HG03521 (cell line): ENCODE results near the gene ATXN1.

Experiments
- ATAC-seq: cut with Tn5 transposase; IDR thresholded peaks from one replicate; pipeline ENCODE4 v1.9.1; 2021; ENCODE audit warnings: mild to moderate bottlenecking, moderate library complexity; ENCODE audit not compliant: unreplicated experiment

Gene ATXN1

GRCh38 chr6:16591396-16592222, 169.7 kb downstream of the ATXN1 start:
- peak; percentile 78 for ATAC-seq

DNA sequence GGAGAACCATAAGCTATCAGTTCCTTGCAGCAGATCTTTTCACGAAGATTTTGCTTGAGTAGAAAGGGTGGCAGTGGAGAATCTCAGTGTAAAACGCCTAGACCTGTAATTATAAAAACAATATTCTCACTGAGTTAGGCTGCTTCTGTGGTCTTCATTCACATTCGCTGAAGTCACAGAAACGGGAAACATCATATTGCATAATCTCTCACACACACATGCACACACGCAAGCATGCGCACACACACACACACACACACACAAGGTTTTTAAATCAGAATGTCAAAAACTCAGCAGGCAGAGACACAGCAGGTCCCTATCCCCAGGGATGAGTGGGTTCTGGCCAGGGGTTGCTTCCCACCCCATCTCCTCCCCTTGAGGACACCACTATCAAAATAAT, 175.5 kb downstream of the ATXN1 start:
- ATAC-seq, result no peak

DNA sequence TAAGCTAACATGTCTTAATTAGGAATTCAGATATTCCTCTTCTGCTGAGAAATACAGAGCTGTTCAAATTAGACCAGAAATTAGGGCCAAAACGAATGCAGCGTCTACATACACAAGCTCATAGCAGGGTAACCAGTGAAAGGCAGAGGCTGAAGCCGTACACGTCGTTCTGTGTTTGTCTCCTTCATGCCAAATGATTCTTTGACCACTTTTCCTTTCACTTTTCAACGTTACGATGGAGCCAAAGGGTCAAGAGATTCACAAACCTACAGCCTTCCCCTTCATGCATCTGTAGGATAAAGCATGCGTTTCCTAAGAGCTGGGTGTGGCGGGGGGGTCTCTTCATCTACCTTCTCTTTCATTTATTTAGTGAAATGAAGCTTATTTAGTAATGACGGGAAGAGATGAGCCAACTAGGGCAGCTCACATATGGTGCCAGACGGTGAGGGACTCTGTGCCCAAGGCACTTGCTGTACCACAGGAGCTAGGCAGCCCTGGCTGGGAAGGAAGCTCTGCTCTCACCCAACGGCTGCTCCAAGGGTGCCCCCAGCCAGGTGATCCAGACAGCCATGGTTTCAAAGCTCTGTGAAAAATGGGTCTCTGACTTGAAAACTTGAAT, 178.0 kb downstream of the ATXN1 start:
- ATAC-seq, result no peak

GRCh38 chr6:16582446-16583143, 178.7 kb downstream of the ATXN1 start:
- no peak for ATAC-seq

- no peak for ATAC-seq
Observed at GRCh38 chr6:16578695-16579285, 182.5 kb downstream of the ATXN1 start.

GRCh38 chr6:16576451-16577368, 184.6 kb downstream of the ATXN1 start:
- ATAC-seq, result peak; percentile 88

DNA sequence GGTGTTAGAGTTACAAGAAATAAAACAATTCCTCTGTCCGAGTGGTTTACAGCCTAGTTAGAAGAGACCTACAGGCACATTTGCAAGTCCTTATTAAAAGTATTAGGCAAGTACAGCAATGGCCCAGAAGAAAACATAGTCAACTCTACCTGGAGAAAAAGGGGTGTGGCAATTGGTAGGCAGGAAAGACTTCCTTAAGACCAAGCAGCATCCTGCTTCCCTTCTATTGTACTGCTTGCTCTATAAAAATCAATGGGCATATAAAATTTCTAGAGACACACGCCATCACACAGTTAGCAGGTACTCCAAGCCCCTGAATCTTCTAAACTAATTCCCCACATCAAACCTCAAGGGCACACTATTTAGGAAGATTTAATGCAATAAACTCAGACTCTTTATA, 185.6 kb downstream of the ATXN1 start:
- ATAC-seq, result no peak

GRCh38 chr6:16572943-16573342, 188.3 kb downstream of the ATXN1 start:
- ATAC-seq, result no peak

- ATAC-seq, result no peak
Observed at GRCh38 chr6:16572317-16572716, 188.9 kb downstream of the ATXN1 start.

DNA sequence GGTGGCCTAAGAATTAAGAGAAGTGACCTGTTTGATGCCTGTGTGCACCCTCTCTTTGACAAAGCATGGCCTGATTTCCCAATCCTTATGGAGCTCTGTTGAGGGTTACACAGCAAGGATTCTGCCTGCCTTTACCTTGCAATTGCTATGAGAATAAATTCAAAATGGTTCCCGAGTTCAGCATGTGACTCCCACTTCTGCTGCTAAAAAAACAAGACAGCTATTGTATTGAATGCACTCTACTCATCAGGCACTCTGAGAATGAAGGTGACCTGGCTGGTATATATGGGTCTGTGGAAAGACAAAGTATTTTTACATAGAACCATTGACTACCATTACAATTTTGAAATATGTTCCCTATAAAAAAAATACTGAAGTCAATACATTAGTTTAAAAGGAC, 190.3 kb downstream of the ATXN1 start:
- no peak for ATAC-seq

DNA sequence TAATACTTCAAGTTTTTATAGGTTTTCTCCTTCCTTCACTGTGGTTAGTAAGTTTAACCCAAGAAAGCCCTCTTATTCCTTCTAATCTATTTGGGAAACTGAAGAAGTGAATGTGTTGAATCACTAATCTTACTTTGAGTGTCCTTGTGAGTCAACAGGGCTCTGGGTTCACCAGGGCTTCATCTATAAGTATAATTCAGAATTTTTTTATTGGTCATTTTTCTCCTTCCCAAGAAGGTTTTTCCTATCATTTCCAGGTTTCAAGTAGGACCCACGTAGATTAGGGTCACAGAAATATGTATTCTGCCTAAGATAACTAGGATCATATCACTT, 191.1 kb downstream of the ATXN1 start:
- no peak for ATAC-seq

- ATAC-seq, result no peak
Observed at GRCh38 chr6:16568128-16568527, 193.1 kb downstream of the ATXN1 start.

DNA sequence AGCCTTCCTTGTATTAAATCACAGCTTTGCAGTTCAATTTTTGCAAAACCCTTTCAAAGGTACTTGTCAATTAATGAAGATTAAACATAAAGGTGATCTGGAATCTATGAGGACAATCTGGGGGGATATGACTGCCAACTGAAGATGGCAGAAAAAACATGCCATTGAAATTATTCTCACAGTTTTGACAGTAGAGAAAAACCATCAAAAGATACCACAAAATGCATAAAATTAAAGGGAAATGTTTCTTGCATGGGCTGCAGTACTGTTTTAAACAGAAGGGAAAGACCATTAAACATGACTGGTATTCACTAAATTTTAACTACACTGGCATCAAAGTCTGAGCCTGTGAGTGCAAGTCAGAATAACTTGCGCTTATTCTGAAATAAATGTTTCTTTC, 194.2 kb downstream of the ATXN1 start:
- ATAC-seq, result no peak

DNA sequence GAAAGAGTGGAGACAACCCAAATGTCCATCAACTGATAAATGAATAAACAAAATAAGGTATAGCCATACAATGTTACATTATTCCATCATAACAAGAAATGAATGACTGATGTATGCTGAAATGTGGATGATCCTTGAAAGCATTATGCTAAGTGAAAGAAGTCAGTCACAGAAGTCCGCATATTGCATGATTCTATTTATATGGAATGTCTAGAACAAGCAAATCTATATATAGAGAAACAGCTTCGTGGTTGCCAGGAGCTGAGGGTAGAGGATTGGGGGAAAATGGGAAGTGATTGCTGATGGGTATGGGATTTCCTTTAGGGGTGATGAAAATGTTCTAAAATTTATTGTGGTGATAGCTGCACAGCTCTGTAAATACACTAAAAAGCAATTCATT, 196.8 kb downstream of the ATXN1 start:
- no peak for ATAC-seq

- no peak for ATAC-seq
Observed at GRCh38 chr6:16563628-16564240, 197.5 kb downstream of the ATXN1 start.

GRCh38 chr6:16562498-16562897, 198.8 kb downstream of the ATXN1 start:
- ATAC-seq, result no peak

DNA sequence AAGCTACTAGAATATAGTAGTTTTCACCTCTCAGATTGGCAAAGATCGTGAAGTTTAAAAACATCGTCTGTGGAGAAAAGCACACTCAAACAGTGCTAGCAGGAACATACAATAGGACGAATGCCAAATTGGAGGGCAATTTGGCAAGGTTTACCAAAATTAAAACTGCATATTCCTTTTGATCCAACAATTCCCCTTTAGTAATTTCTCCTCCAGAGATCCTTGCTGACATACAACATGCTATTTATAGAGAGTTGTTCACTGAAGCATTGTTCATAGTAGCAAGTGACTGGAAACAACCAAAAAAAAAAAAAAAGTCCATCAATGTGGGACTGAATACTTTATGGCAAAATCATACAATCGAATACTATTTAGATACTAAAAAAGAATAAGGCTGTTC, 202.2 kb downstream of the ATXN1 start:
- ATAC-seq, result no peak

GRCh38 chr6:16555550-16555949, 205.7 kb downstream of the ATXN1 start:
- ATAC-seq, result no peak

GRCh38 chr6:16553531-16553930, 207.7 kb downstream of the ATXN1 start:
- no peak for ATAC-seq

GRCh38 chr6:16551466-16551865, 209.8 kb downstream of the ATXN1 start:
- ATAC-seq, result no peak
